ENCODE measurements around the gene TMEM139. TPM values are rescaled to one million over a fixed set of nuclear protein-coding genes. Genes with fewer than 3 reads are reported as not detected.

TMEM139 gene
- total RNA-seq, 1 experiment from 2014 or later: 1.5 TPM

DNA sequence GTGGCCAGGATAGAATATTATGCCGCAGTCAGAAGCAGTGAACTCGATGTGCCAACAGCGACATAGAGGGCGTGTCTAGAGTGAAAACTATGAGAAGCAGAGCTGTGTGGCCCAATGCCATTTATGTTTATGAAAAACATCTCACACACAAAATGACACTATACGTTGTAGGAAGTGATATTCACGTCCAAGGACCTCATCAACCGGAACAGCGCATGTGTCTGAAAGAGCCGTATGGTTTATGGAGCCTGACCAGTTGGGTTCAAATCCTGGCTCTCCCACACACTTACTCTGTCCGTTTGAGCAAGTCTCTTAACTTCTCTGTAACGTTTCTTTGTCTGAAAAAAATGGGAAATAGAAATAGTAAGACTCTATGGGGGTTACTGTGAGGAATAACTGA, 42.5 kb upstream of the TMEM139 start:
- ATAC-seq (no peak), DNase-seq (ENCODE audit: low spot score) (no peak)
- ChIA-PET POLR2A (no interaction called here), CTCF (interaction anchor here (0.7 to 2.9 kb wide), 2 partner anchors 27 to 369 kb away, joined by 5 to 26 read pairs; no protein-coding TSS in a partner anchor)
- Mint-ChIP-seq H3K36me3 (peaks cover 1% of the 10 kb centered on the region; the same call in 1 of the 2 replicates), H3K4me3 (no peak overlapping the region), H3K4me1 (no peaks in the 10 kb centered on the region), H3K27me3 (ENCODE audit: low read depth) (peaks cover 17% of the 10 kb centered on the region), H3K27ac (no peak overlapping the region), H3K9me3 (peaks cover 1% of the 10 kb centered on the region; the same call in 1 of the 2 replicates)
- TF ChIP-seq PRRX2 (CRISPR knock-in tag; IDR thresholded peaks at IDR 0.05): no peak
- TF ChIP-seq TEAD4 (CRISPR knock-in tag; IDR thresholded peaks at IDR 0.05): no peak
- no peak for TF ChIP-seq JAZF1 (CRISPR knock-in tag; IDR thresholded peaks at IDR 0.05)
- no peak for TF ChIP-seq ZBTB21 (CRISPR knock-in tag; IDR thresholded peaks at IDR 0.05; ENCODE audit: borderline replicate concordance)
- TF ChIP-seq FOXK1 (CRISPR knock-in tag; IDR thresholded peaks at IDR 0.05): no peak
- no peak for TF ChIP-seq ELF4 (CRISPR knock-in tag; IDR thresholded peaks at IDR 0.05; ENCODE audit: low read depth)
- TF ChIP-seq, protein P1, sequence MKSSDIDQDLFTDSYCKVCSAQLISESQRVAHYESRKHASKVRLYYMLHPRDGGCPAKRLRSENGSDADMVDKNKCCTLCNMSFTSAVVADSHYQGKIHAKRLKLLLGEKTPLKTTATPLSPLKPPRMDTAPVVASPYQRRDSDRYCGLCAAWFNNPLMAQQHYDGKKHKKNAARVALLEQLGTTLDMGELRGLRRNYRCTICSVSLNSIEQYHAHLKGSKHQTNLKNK (CRISPR knock-in tag; IDR thresholded peaks at IDR 0.05): no peak
- TF ChIP-seq, protein P2, sequence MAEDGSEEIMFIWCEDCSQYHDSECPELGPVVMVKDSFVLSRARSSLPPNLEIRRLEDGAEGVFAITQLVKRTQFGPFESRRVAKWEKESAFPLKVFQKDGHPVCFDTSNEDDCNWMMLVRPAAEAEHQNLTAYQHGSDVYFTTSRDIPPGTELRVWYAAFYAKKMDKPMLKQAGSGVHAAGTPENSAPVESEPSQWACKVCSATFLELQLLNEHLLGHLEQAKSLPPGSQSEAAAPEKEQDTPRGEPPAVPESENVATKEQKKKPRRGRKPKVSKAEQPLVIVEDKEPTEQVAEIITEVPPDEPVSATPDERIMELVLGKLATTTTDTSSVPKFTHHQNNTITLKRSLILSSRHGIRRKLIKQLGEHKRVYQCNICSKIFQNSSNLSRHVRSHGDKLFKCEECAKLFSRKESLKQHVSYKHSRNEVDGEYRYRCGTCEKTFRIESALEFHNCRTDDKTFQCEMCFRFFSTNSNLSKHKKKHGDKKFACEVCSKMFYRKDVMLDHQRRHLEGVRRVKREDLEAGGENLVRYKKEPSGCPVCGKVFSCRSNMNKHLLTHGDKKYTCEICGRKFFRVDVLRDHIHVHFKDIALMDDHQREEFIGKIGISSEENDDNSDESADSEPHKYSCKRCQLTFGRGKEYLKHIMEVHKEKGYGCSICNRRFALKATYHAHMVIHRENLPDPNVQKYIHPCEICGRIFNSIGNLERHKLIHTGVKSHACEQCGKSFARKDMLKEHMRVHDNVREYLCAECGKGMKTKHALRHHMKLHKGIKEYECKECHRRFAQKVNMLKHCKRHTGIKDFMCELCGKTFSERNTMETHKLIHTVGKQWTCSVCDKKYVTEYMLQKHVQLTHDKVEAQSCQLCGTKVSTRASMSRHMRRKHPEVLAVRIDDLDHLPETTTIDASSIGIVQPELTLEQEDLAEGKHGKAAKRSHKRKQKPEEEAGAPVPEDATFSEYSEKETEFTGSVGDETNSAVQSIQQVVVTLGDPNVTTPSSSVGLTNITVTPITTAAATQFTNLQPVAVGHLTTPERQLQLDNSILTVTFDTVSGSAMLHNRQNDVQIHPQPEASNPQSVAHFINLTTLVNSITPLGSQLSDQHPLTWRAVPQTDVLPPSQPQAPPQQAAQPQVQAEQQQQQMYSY (CRISPR knock-in tag; IDR thresholded peaks at IDR 0.05): no peak
- TF ChIP-seq SOX15 (CRISPR knock-in tag; IDR thresholded peaks at IDR 0.05): no peak
- TF ChIP-seq, protein P3, sequence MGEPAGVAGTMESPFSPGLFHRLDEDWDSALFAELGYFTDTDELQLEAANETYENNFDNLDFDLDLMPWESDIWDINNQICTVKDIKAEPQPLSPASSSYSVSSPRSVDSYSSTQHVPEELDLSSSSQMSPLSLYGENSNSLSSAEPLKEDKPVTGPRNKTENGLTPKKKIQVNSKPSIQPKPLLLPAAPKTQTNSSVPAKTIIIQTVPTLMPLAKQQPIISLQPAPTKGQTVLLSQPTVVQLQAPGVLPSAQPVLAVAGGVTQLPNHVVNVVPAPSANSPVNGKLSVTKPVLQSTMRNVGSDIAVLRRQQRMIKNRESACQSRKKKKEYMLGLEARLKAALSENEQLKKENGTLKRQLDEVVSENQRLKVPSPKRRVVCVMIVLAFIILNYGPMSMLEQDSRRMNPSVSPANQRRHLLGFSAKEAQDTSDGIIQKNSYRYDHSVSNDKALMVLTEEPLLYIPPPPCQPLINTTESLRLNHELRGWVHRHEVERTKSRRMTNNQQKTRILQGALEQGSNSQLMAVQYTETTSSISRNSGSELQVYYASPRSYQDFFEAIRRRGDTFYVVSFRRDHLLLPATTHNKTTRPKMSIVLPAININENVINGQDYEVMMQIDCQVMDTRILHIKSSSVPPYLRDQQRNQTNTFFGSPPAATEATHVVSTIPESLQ (CRISPR knock-in tag; IDR thresholded peaks at IDR 0.05): no peak
- TF ChIP-seq, protein P4, sequence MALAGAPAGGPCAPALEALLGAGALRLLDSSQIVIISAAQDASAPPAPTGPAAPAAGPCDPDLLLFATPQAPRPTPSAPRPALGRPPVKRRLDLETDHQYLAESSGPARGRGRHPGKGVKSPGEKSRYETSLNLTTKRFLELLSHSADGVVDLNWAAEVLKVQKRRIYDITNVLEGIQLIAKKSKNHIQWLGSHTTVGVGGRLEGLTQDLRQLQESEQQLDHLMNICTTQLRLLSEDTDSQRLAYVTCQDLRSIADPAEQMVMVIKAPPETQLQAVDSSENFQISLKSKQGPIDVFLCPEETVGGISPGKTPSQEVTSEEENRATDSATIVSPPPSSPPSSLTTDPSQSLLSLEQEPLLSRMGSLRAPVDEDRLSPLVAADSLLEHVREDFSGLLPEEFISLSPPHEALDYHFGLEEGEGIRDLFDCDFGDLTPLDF (CRISPR knock-in tag; IDR thresholded peaks at IDR 0.05): no peak

DNA sequence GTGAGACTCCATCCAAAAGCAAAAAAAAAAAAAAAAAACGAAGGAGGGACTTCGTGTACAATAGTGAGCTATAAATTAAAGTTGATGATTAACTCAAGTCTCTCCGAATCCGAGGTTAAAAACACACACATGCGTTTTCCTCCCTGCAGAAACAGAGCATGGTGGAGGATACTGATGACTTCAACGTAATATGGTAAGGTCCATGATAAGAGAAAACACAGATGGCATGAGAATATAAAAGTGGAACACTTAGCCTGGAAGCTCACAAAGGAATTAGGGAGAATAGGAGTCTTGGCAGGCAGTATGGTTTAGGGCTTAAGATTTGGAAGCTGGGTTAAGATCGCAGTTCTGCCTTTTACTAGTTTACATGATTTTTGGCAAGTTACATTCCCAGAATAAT, 41.6 kb upstream of the TMEM139 start:
- Mint-ChIP-seq H3K9me3 (no peaks in the 10 kb centered on the region), H3K4me1 (no peaks in the 10 kb centered on the region), H3K36me3 (no peaks in the 10 kb centered on the region), H3K27me3 (ENCODE audit: low read depth) (peaks cover 18% of the 10 kb centered on the region), H3K4me3 (no peak overlapping the region), H3K27ac (no peak overlapping the region)
- ChIA-PET POLR2A (interaction anchor here (0.6 kb wide), 1 partner anchor 45 kb away, joined by 6 read pairs; no protein-coding TSS in a partner anchor), CTCF (interaction anchor here (0.7 to 1.6 kb wide), 4 partner anchors 28 to 370 kb away, joined by 3 to 5 read pairs (median 4); no protein-coding TSS in a partner anchor)
- DNase-seq (ENCODE audit: low spot score) (no peak), ATAC-seq (no peak)
- TF ChIP-seq GTF2I (CRISPR knock-in tag; conservative IDR thresholded peaks at IDR 0.05) (no peak), OVOL2 (CRISPR knock-in tag; IDR thresholded peaks at IDR 0.05; ENCODE audit: borderline replicate concordance) (no peak)
- TF ChIP-seq, protein P5, sequence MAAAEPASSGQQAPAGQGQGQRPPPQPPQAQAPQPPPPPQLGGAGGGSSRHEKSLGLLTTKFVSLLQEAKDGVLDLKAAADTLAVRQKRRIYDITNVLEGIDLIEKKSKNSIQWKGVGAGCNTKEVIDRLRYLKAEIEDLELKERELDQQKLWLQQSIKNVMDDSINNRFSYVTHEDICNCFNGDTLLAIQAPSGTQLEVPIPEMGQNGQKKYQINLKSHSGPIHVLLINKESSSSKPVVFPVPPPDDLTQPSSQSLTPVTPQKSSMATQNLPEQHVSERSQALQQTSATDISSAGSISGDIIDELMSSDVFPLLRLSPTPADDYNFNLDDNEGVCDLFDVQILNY (CRISPR knock-in tag; IDR thresholded peaks at IDR 0.05): no peak
- TF ChIP-seq, protein P6, sequence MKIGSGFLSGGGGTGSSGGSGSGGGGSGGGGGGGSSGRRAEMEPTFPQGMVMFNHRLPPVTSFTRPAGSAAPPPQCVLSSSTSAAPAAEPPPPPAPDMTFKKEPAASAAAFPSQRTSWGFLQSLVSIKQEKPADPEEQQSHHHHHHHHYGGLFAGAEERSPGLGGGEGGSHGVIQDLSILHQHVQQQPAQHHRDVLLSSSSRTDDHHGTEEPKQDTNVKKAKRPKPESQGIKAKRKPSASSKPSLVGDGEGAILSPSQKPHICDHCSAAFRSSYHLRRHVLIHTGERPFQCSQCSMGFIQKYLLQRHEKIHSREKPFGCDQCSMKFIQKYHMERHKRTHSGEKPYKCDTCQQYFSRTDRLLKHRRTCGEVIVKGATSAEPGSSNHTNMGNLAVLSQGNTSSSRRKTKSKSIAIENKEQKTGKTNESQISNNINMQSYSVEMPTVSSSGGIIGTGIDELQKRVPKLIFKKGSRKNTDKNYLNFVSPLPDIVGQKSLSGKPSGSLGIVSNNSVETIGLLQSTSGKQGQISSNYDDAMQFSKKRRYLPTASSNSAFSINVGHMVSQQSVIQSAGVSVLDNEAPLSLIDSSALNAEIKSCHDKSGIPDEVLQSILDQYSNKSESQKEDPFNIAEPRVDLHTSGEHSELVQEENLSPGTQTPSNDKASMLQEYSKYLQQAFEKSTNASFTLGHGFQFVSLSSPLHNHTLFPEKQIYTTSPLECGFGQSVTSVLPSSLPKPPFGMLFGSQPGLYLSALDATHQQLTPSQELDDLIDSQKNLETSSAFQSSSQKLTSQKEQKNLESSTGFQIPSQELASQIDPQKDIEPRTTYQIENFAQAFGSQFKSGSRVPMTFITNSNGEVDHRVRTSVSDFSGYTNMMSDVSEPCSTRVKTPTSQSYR (CRISPR knock-in tag; IDR thresholded peaks at IDR 0.05): no peak
